Measurements from ENCODE around the gene AOC1.

Gene AOC1

DNA sequence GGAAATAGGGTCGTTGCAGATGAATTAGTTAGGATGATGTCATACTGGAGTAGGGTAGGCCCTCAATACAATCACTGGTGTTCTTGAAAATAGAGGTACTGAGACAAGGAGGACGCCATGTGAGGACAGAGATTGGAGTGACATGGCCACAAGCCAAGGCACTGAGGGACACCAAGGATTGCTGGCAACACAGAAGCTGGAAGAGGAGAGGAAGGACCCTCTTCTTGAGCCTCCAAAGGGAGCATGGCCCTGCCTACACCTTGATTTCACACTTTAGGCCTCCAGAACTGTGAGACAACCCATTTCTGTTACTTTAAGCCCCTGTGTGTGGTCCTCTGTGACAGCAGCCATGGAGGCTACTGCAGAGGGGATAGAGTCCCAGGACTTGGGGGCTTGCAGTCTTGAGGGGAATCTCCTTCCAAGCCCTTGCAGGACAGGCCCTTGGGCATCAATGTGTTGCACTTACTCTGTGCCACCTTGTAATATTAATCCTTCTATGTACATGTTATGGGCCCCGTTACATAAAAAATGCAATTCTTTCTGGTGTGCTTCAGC lies 3.7 kb upstream of the AOC1 start:
- Histone ChIP-seq H3K79me1 (ENCODE audit: low read length) (no peaks in the 10 kb centered on the region), H3K4me1 (ENCODE audit: control insufficient read depth, low read depth, low read length) (no peaks in the 10 kb centered on the region), H3K36me3 (ENCODE audit: control insufficient read depth, insufficient read depth, low read length) (no peaks in the 10 kb centered on the region), H3K9ac (ENCODE audit: low read length) (no peak overlapping the region), H2BK5ac (ENCODE audit: low read length) (no peak overlapping the region), H3K4ac (ENCODE audit: low read depth, low read length) (no peak overlapping the region), H4K5ac (ENCODE audit: low read length) (no peak overlapping the region), H2BK15ac (replicated peaks; ENCODE audit: low read depth) (no peak overlapping the region), H3K27me3 (ENCODE audit: insufficient read depth, low read length, poor library complexity) (no peaks in the 10 kb centered on the region), H3K4me2 (ENCODE audit: low read length) (no peak overlapping the region), H2AK5ac (ENCODE audit: low read length) (no peak overlapping the region), H3K18ac (ENCODE audit: low read length) (no peak overlapping the region), H3K4me3 (ENCODE audit: low read length) (no peak overlapping the region), H2BK120ac (ENCODE audit: low read depth, low read length) (no peak overlapping the region), H3K27ac (ENCODE audit: low read depth, low read length) (no peak overlapping the region), H3K23ac (ENCODE audit: low read length) (no peak overlapping the region), H4K8ac (ENCODE audit: low read depth, low read length) (no peak overlapping the region), H3K79me2 (ENCODE audit: control insufficient read depth, insufficient read depth, low read length) (no peaks in the 10 kb centered on the region), H3K56ac (ENCODE audit: low read length) (no peak overlapping the region)
- DNase-seq, result no peak
- no CpG with 5 or more reads among the region's 3 CpGs for WGBS (ENCODE audit: extremely low coverage, insufficient coverage, low lambda C conversion rate)

DNA sequence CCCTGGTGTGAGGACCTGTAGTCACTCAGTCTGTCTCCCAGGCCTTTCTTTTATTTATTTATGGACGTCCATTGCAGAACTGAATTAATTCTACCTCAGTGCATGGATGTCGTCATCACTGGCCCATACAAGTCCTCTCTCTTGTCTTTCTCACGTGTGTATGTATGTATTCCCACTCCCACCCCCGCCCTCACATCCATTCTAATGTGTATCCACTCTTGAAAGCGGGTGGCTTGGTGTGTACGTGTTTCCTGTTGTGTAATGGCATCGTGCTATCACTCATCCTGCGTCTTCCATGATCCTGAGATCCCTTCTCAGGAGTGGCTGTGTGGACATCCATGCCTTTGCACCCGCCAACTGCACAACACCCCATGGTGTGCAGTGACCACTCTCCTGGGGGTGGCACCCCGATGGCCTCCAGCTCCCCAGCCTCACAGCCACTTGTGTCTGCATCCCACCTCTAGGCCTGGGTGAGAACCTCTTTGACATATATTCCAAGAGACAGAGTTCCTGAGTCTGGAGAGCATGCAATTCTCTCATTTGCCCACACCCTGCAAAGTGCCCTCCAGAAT lies 3.0 kb upstream of the AOC1 start:
- Histone ChIP-seq H4K8ac (ENCODE audit: low read depth, low read length) (no peak overlapping the region), H3K9ac (ENCODE audit: low read length) (no peak overlapping the region), H3K56ac (ENCODE audit: low read length) (no peak overlapping the region), H3K36me3 (ENCODE audit: control insufficient read depth, insufficient read depth, low read length) (no peaks in the 10 kb centered on the region), H3K79me1 (ENCODE audit: low read length) (no peaks in the 10 kb centered on the region), H4K5ac (ENCODE audit: low read length) (no peak overlapping the region), H3K27ac (ENCODE audit: low read depth, low read length) (no peak overlapping the region), H2BK15ac (replicated peaks; ENCODE audit: low read depth) (no peak overlapping the region), H3K4ac (ENCODE audit: low read depth, low read length) (no peak overlapping the region), H3K4me3 (ENCODE audit: low read length) (no peak overlapping the region), H3K23ac (ENCODE audit: low read length) (no peak overlapping the region), H2BK5ac (ENCODE audit: low read length) (no peak overlapping the region), H2AK5ac (ENCODE audit: low read length) (no peak overlapping the region), H2BK120ac (ENCODE audit: low read depth, low read length) (no peak overlapping the region), H3K4me1 (ENCODE audit: control insufficient read depth, low read depth, low read length) (no peaks in the 10 kb centered on the region), H3K4me2 (ENCODE audit: low read length) (no peak overlapping the region), H3K18ac (ENCODE audit: low read length) (no peak overlapping the region), H3K79me2 (ENCODE audit: control insufficient read depth, insufficient read depth, low read length) (no peaks in the 10 kb centered on the region), H3K27me3 (ENCODE audit: insufficient read depth, low read length, poor library complexity) (no peaks in the 10 kb centered on the region)
- no CpG with 5 or more reads among the region's 10 CpGs for WGBS (ENCODE audit: extremely low coverage, insufficient coverage, low lambda C conversion rate)
- DNase-seq, result no peak

DNA sequence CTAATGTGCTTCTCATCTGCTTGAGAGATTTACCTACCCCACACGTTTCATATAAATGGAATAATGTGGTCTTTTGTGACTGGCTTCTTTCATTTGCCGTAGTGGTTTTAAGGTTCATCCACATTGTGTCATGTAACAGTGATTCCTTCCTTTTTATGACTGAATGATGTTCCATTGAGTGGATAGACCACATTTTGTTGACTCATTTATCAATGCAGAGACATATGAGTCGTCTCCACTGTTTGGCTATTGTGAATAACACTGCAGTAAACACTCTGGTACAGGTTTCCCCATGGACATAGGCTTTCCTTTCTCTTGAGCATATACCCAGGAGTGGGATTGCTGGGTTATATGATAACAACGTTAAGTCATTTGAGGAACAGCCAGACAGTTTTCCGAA lies 2.0 kb upstream of the AOC1 start:
- WGBS (ENCODE audit: extremely low coverage, insufficient coverage, low lambda C conversion rate), result no CpG with 5 or more reads among the region's 5 CpGs
- no peak overlapping the region for H3K27ac ChIP-seq (ENCODE audit: low read depth, low read length)
- no peaks in the 10 kb centered on the region for H3K4me1 ChIP-seq (ENCODE audit: control insufficient read depth, low read depth, low read length)
- H3K36me3 ChIP-seq (ENCODE audit: control insufficient read depth, insufficient read depth, low read length), result no peaks in the 10 kb centered on the region
- H3K79me1 ChIP-seq (ENCODE audit: low read length), result no peaks in the 10 kb centered on the region
- no peak overlapping the region for H3K4me3 ChIP-seq (ENCODE audit: low read length)
- H3K4ac ChIP-seq (ENCODE audit: low read depth, low read length), result no peak overlapping the region
- H3K9ac ChIP-seq (ENCODE audit: low read length), result no peak overlapping the region
- H2BK5ac ChIP-seq (ENCODE audit: low read length), result no peak overlapping the region
- no peaks in the 10 kb centered on the region for H3K79me2 ChIP-seq (ENCODE audit: control insufficient read depth, insufficient read depth, low read length)
- no peaks in the 10 kb centered on the region for H3K27me3 ChIP-seq (ENCODE audit: insufficient read depth, low read length, poor library complexity)
- H3K4me2 ChIP-seq (ENCODE audit: low read length), result no peak overlapping the region
- H2AK5ac ChIP-seq (ENCODE audit: low read length), result no peak overlapping the region
- DNase-seq, result no peak
- no peak overlapping the region for H3K56ac ChIP-seq (ENCODE audit: low read length)
- H3K23ac ChIP-seq (ENCODE audit: low read length), result no peak overlapping the region
- H2BK120ac ChIP-seq (ENCODE audit: low read depth, low read length), result no peak overlapping the region
- no peak overlapping the region for H3K18ac ChIP-seq (ENCODE audit: low read length)
- no peak overlapping the region for H2BK15ac ChIP-seq (replicated peaks; ENCODE audit: low read depth)
- H4K8ac ChIP-seq (ENCODE audit: low read depth, low read length), result no peak overlapping the region
- H4K5ac ChIP-seq (ENCODE audit: low read length), result no peak overlapping the region

GRCh38 chr7:150851492-150852370 lies 586 bp upstream of the AOC1 start:
- Histone ChIP-seq H3K4me2 (ENCODE audit: low read length) (no peak overlapping the region), H3K36me3 (ENCODE audit: control insufficient read depth, insufficient read depth, low read length) (no peaks in the 10 kb centered on the region), H3K4ac (ENCODE audit: low read depth, low read length) (no peak overlapping the region), H4K8ac (ENCODE audit: low read depth, low read length) (no peak overlapping the region), H3K23ac (ENCODE audit: low read length) (no peak overlapping the region), H3K18ac (ENCODE audit: low read length) (no peak overlapping the region), H3K79me2 (ENCODE audit: control insufficient read depth, insufficient read depth, low read length) (no peaks in the 10 kb centered on the region), H3K4me3 (ENCODE audit: low read length) (no peak overlapping the region), H3K79me1 (ENCODE audit: low read length) (no peaks in the 10 kb centered on the region), H3K4me1 (ENCODE audit: control insufficient read depth, low read depth, low read length) (no peaks in the 10 kb centered on the region), H2BK120ac (ENCODE audit: low read depth, low read length) (no peak overlapping the region), H2BK5ac (ENCODE audit: low read length) (no peak overlapping the region), H4K5ac (ENCODE audit: low read length) (no peak overlapping the region), H3K27ac (ENCODE audit: low read depth, low read length) (no peak overlapping the region), H2BK15ac (replicated peaks; ENCODE audit: low read depth) (no peak overlapping the region), H2AK5ac (ENCODE audit: low read length) (no peak overlapping the region), H3K27me3 (ENCODE audit: insufficient read depth, low read length, poor library complexity) (no peaks in the 10 kb centered on the region), H3K56ac (ENCODE audit: low read length) (no peak overlapping the region), H3K9ac (ENCODE audit: low read length) (no peak overlapping the region)
- no CpG with 5 or more reads among the region's 19 CpGs for WGBS (ENCODE audit: extremely low coverage, insufficient coverage, low lambda C conversion rate)
- no peak for DNase-seq

DNA sequence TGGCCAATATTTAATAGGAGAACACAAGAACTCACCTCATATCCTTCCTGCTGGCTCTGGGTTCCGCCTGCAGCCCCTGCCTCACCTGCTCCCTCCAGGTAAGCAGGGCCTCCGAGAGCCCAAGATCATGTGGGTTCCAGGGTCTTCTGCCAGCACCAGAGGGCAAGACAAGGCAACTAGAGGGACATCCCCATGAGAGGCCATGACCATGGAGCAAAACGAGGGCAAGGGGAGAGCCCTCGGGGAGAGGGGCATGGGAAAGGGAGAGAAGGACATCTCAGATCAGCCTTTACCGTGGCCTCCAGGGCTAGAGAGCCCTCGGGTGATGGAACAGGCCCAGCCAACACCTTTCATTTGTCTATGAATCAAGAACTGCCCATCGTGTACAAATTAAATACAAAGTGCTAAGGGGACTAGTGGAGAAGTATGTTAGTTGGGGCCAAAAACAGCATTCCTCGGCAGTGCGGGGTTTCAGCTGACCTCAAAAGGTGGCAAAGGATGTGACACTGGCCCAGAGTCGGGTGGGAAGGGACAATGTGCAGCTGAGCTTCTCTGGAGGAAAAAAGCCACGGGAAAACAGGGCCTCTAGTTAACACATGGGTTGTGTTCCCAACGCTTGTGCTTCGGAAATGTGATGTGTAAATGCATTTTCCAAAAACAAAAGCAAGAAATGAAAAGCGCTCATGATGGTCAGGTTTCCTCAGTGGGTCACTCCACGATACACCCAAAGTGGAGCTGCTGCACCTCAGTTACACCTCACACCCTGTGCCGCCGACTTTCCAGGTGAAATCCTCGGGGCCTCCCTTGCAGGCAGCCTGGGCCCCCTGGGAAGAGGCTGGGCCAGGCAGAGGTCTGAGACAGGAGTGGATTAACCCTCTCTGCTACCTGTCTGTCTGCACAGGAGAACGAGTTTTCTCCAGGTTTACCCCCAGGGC lies 2.0 kb downstream of the AOC1 start:
- H3K23ac ChIP-seq (ENCODE audit: low read length), result no peak overlapping the region
- no peaks in the 10 kb centered on the region for H3K4me1 ChIP-seq (ENCODE audit: control insufficient read depth, low read depth, low read length)
- H3K36me3 ChIP-seq (ENCODE audit: control insufficient read depth, insufficient read depth, low read length), result no peaks in the 10 kb centered on the region
- no peak overlapping the region for H2BK15ac ChIP-seq (replicated peaks; ENCODE audit: low read depth)
- H4K8ac ChIP-seq (ENCODE audit: low read depth, low read length), result no peak overlapping the region
- H3K27me3 ChIP-seq (ENCODE audit: insufficient read depth, low read length, poor library complexity), result no peaks in the 10 kb centered on the region
- WGBS (ENCODE audit: extremely low coverage, insufficient coverage, low lambda C conversion rate), result no CpG with 5 or more reads among the region's 19 CpGs
- H3K79me2 ChIP-seq (ENCODE audit: control insufficient read depth, insufficient read depth, low read length), result no peaks in the 10 kb centered on the region
- no peak overlapping the region for H3K56ac ChIP-seq (ENCODE audit: low read length)
- H3K4me3 ChIP-seq (ENCODE audit: low read length), result no peak overlapping the region
- no peak overlapping the region for H2AK5ac ChIP-seq (ENCODE audit: low read length)
- H3K27ac ChIP-seq (ENCODE audit: low read depth, low read length), result no peak overlapping the region
- H2BK120ac ChIP-seq (ENCODE audit: low read depth, low read length), result no peak overlapping the region
- H4K5ac ChIP-seq (ENCODE audit: low read length), result no peak overlapping the region
- DNase-seq, result no peak
- H3K4ac ChIP-seq (ENCODE audit: low read depth, low read length), result no peak overlapping the region
- H3K18ac ChIP-seq (ENCODE audit: low read length), result no peak overlapping the region
- H3K9ac ChIP-seq (ENCODE audit: low read length), result no peak overlapping the region
- H3K79me1 ChIP-seq (ENCODE audit: low read length), result no peaks in the 10 kb centered on the region
- H2BK5ac ChIP-seq (ENCODE audit: low read length), result no peak overlapping the region
- no peak overlapping the region for H3K4me2 ChIP-seq (ENCODE audit: low read length)

Measured in mesendoderm (in vitro differentiated cells).